Small intestine (tissue), 7 donors: ENCODE data around the gene MYO3B. TPM values are rescaled to one million over a fixed set of nuclear protein-coding genes. Genes with fewer than 3 reads are reported as not detected.
"Not testable (repeated sequence)": the region's sequence is repeated elsewhere in the genome, so short reads cannot be mapped to it uniquely, and the experiment has no call there.

Experiments
- DNase-seq, 2 donors: peaks; one replicate each; pipeline versions ENCODE4 v3.0.0 to v3.0.0-alpha.2; 2013
- FAIRE-seq: peaks from 2 replicates; lab custom pipeline; 2012; peaks lifted over from hg19 to GRCh38; lab: Jason Lieb, UNC
- H3K27ac ChIP-seq, 3 donors: one replicate each; pipeline ENCODE4 v1.5.1; 2013; ENCODE audit warnings: low read length in 2 of 3, mild to moderate bottlenecking in 2 of 3, control low read depth in 1 of 3, inconsistent platforms in 1 of 3, low read depth in 1 of 3, moderate library complexity in 1 of 3
- H3K27me3 ChIP-seq, 3 donors: one replicate each; pipeline ENCODE4 v1.6.1; 2013; ENCODE audit warnings: low read length in 3 of 3, inconsistent platforms in 1 of 3; ENCODE audit not compliant: control insufficient read depth in 3 of 3, insufficient read depth in 3 of 3
- H3K36me3 ChIP-seq, 3 donors: one replicate each; pipeline ENCODE4 v1.6.1; 2013; ENCODE audit warnings: low read length in 3 of 3, inconsistent platforms in 1 of 3, low read depth in 1 of 3, mild to moderate bottlenecking in 1 of 3, moderate library complexity in 1 of 3; ENCODE audit not compliant: control insufficient read depth in 3 of 3, insufficient read depth in 2 of 3
- H3K4me1 ChIP-seq, 3 donors: one replicate each; pipeline ENCODE4 v1.6.1; 2013; ENCODE audit warnings: low read length in 2 of 3, inconsistent platforms in 1 of 3, low read depth in 1 of 3, mild to moderate bottlenecking in 1 of 3, moderate library complexity in 1 of 3; ENCODE audit not compliant: control insufficient read depth in 3 of 3, insufficient read depth in 2 of 3
- H3K4me3 ChIP-seq, 3 donors: one replicate each; pipeline ENCODE4 v1.5.1; 2013; ENCODE audit warnings: low read length in 3 of 3, control low read depth in 1 of 3, inconsistent platforms in 1 of 3, low read depth in 1 of 3, mild to moderate bottlenecking in 1 of 3, moderate library complexity in 1 of 3
- H3K9me3 ChIP-seq, 2 donors: one replicate each; pipeline ENCODE4 v1.6.1; 2013; ENCODE audit warnings: low read depth in 1 of 2, low read length in 1 of 2; ENCODE audit not compliant: control insufficient read depth in 2 of 2, insufficient read depth in 1 of 2
- WGBS, 3 donors: extraction: QIAGEN DNeasy Blood & Tissue Kit; methylation state at CpG; one replicate each; pipeline ENCODE4 v1.1.7; 2013; 5-methylcytosine and 5-hydroxymethylcytosine counted together
- polyA plus RNA-seq, 4 donors: library from polyadenylated mRNA; stranded (reverse) in 3 of 4; unstranded in 1 of 4; fragments of 200-250 nt in 3 of 4; fragments of 120-200 nt in 1 of 4; gene quantifications; one replicate each; pipeline versions ENCODE4 v1.2.1 to v1.2.3, GENCODE V29; 2013
- donor health status: healthy with polysubstance abuse.
- donor health status: control.
- donor health status: control.
- donor health status: Bipolar disorder and iron deficiency.
- donor health status: healthy.

The MYO3B gene
- polyA plus RNA-seq, 4 donors, result 0.03 to 0.81 TPM; not detected in 2

DNA sequence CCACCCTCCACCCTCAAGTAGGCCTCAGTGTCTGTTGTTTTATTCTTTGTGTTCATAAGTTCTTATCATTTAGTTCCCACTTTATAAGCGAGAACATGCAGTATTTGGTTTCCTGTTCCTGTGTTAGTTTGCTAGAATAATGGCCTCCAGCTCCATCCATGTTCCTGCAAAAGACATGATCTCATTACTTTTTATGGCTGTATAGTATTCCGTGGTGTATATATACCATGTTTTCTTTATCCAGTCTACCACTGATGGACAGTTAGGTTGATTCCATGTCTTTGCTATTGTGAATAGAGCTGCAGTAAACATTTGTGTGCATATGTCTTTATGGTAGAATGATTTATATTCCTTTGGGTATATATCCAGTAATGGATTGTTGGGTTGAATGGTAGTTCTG is 101.7 kb downstream of the MYO3B start:
- DNase-seq, H3K27ac ChIP-seq, H3K27me3 ChIP-seq, H3K4me1 ChIP-seq, H3K4me3 ChIP-seq, H3K9me3 ChIP-seq, H3K36me3 ChIP-seq, FAIRE-seq: not testable (repeated sequence)
- 45 to 89% (median 88%) methylated on average over 2 of the region's 2 CpGs for WGBS, 3 donors

DNA sequence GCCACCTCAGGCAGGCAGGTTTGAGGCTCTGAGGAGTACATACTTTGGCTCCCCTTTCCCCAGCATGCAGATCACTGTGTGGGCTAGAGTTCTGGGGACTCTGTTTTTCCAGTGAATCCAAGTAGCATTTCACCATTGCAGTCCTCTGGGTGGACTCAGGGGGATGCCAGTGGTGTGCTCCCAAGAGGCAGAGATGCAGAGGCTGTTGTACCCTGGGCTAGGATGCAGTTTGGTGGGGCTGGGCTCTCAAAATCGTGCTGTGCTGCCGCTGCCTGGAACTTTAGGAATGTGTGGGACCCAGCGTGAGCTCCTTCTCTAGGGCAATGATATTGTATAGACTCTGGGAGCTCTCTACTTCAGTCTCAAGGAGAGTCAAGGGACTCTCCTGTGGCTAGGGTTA is 104.9 kb downstream of the MYO3B start:
- WGBS, 3 donors, result 30 to 38% (median 32%) methylated on average over 3 of the region's 3 CpGs
- FAIRE-seq (no peak), DNase-seq (no peak)
- no peak overlapping the region for H3K4me3 ChIP-seq
- no peaks in the 10 kb centered on the region for H3K4me1 ChIP-seq
- no peaks in the 10 kb centered on the region for H3K36me3 ChIP-seq
- no peaks in the 10 kb centered on the region for H3K27me3 ChIP-seq
- no peak overlapping the region for H3K27ac ChIP-seq
- no peaks in the 10 kb centered on the region for H3K9me3 ChIP-seq

DNA sequence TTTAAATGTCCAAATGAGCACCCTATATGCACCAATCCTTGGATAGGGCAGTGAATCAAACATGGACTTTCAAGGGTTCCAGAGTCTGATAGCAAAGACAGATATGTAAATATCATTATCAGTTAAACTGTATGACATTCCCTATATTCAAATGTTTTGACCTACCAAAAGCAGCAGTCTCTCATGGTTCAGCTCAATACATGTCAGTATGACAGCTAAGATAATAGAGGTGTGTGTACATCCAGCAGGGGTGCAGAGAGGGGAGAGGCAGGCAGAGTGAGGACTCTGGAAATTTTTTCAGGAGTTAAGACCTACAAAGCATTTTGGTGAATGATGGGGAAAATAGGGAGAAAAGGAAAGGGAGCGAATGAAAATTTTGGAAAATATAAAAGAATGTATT is 106.3 kb downstream of the MYO3B start:
- Histone ChIP-seq H3K36me3 (no peaks in the 10 kb centered on the region), H3K4me3 (no peak overlapping the region), H3K4me1 (no peaks in the 10 kb centered on the region), H3K27me3 (no peaks in the 10 kb centered on the region), H3K9me3 (no peaks in the 10 kb centered on the region), H3K27ac (no peak overlapping the region)
- FAIRE-seq (no peak), DNase-seq (no peak)
- 85 to 98% (median 97%) methylated on average over 1 of the region's 1 CpG for WGBS, 3 donors

DNA sequence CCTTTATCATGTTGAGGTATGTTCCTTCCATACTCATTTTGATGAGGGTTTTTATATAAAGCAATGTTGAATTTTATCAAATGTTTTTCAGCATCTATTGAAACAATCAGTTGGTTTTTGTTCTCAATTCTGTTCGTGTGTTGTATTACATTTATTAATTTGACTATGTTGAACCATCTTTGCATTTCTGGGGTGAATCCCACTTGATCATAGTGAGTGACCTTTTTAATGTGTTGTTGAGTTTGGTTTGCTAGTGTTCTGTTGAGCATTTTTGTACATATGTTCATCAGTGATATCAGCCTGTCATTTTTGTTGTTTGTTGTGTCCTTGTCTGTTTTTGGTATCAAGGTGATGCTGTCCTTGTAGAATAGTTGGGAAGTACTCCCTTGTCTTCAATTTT is 110.9 kb downstream of the MYO3B start:
- Histone ChIP-seq H3K4me3 (no peak overlapping the region), H3K27ac (no peak overlapping the region), H3K27me3 (no peaks in the 10 kb centered on the region), H3K9me3 (peaks cover 0 to 8% of the 10 kb centered on the region in 2 donors), H3K4me1 (no peaks in the 10 kb centered on the region), H3K36me3 (no peaks in the 10 kb centered on the region)
- 70 to 81% (median 71%) methylated on average over 1 of the region's 1 CpG for WGBS, 3 donors
- DNase-seq (no peak), FAIRE-seq (no peak)

DNA sequence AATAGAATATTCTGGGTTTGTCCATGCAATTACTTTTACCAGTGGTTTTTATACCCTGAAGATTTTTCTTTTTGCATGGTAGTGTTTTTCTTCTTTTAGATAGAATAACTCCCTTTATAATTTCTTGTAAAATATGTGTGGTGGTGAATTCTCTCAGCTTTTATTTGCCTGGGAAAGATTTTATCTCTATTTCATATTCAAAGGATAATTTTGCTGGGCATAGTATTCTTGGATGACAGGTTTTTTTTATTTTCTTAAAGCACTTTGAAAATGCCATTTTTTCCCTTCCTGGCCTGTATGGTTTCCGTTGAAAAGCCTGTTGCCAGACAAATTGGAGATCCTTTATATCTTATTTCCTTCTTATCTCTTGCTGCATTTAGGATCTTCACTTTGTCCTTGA is 113.5 kb downstream of the MYO3B start:
- no peaks in the 10 kb centered on the region for H3K36me3 ChIP-seq
- FAIRE-seq (no peak), DNase-seq (no peak)
- no peaks in the 10 kb centered on the region for H3K4me1 ChIP-seq
- H3K9me3 ChIP-seq, result peaks cover 0 to 8% of the 10 kb centered on the region in 2 donors
- WGBS, 3 donors, result 70 to 78% (median 71%) methylated on average over 1 of the region's 1 CpG
- peaks cover 0 to 2% (median 0%) of the 10 kb centered on the region in 3 donors for H3K27me3 ChIP-seq
- H3K27ac ChIP-seq, result no peak overlapping the region
- no peak overlapping the region for H3K4me3 ChIP-seq

DNA sequence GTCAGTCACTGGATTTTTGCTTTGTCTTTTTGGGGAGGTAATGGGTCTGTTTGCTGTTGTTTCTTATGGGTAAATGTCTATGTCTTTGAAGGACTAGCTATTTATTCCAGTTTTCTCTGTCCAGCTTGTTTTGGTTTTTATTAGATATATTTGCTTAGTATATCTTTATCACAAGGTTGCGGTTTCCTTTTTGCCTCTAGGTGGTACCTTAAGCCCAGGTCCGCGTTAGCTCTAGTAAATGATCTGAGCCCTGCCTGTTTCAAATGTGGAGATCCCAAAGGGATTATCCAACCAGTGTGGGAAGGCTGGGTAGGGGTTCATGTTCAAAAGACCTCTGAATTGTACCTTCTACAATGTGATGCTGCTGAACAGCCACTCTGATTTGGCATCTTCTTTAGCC is 114.5 kb downstream of the MYO3B start:
- no peak overlapping the region for H3K4me3 ChIP-seq
- FAIRE-seq, result no peak

DNA sequence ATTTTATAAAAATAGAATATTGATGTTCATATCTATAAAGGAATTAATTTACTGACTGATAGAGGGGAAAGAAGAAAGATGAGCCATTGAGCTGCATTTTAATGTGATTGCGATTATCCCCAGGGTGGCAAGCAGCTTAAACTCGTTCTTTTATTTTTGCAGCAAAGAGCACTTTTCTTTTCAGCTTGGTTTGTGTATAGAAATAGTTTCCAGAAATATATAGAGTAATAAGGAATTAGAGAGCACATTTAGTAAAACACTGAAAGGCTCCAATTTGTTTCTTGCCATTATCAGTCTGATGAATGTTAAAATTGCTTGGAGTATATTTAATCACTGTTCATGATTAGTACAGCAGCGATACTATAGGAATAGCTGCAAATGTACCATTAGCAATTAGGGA is 119.5 kb downstream of the MYO3B start:
- H3K36me3 ChIP-seq, result no peaks in the 10 kb centered on the region
- no peak overlapping the region for H3K4me3 ChIP-seq
- 90 to 95% (median 94%) methylated on average over 3 of the region's 3 CpGs for WGBS, 3 donors
- no peak overlapping the region for H3K27ac ChIP-seq
- FAIRE-seq, result no peak
- peaks cover 0 to 4% of the 10 kb centered on the region in 2 donors for H3K9me3 ChIP-seq
- no peak for DNase-seq
- H3K27me3 ChIP-seq, result peaks cover 0 to 2% (median 0%) of the 10 kb centered on the region in 3 donors
- H3K4me1 ChIP-seq, result no peaks in the 10 kb centered on the region

More for the DNA sequence above, 114.5 kb downstream of the MYO3B start:
- no peak for DNase-seq
- Histone ChIP-seq H3K27me3 (peaks cover 0 to 2% (median 0%) of the 10 kb centered on the region in 3 donors), H3K36me3 (no peaks in the 10 kb centered on the region), H3K27ac (no peak overlapping the region), H3K9me3 (peaks cover 0 to 8% of the 10 kb centered on the region in 2 donors), H3K4me1 (no peaks in the 10 kb centered on the region)
- 52 to 83% (median 67%) methylated on average over 3 of the region's 3 CpGs for WGBS, 3 donors

DNA sequence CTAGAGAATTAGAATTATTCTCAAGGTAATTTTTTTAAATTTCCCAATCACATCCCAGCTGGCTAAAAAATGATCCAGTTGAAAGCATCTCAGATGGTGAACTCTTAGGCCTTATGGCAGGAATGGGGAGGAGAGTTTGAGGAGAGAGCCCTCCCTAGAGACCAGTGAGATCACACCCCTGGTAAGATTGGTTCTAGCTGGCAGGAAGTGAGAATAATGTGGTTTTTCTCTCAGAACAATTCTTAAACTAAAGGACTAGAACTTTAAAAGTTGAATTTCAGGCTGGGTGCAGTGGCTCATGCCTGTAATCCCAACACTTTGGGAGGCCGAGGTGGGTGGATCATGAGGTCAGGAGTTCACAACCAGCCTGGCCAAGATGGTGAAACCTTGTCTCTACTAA is 120.2 kb downstream of the MYO3B start:
- FAIRE-seq (no peak), DNase-seq (no peak)
- no peak overlapping the region for H3K27ac ChIP-seq
- WGBS, 3 donors, result 70 to 84% (median 79%) methylated on average over 1 of the region's 1 CpG
- H3K27me3 ChIP-seq, result peaks cover 0 to 2% (median 0%) of the 10 kb centered on the region in 3 donors
- no peaks in the 10 kb centered on the region for H3K36me3 ChIP-seq
- no peaks in the 10 kb centered on the region for H3K4me1 ChIP-seq
- no peaks in the 10 kb centered on the region for H3K9me3 ChIP-seq
- no peak overlapping the region for H3K4me3 ChIP-seq

DNA sequence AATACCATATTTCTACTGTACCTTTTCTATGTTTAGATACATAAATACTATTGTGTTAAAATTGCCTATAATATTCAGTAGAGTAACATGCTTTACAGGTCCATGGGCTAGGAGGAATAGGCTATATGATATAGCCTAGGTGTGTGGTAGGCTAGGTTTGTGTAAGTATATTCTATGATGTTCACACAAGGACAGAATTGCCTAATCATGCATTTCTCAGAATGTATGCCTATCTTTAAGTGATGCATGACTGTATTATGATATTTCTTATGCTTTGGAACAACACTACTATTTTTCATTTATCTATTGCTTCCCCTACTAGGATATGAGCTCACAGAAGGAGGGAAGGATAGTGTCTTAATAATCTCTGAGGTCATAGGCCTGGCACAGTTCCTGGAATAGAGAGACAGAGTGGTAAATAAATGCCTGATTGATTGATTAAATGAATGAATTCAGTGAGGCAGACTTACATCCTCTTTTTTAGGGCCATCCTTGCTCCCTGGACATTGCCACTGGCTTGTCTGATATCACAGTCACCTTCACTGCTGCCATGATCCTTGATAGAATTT is 121.0 kb downstream of the MYO3B start:
- DNase-seq, result no peak

More for the DNA sequence above, 121.0 kb downstream of the MYO3B start:
- Histone ChIP-seq H3K36me3 (no peaks in the 10 kb centered on the region), H3K9me3 (no peaks in the 10 kb centered on the region), H3K4me1 (no peaks in the 10 kb centered on the region), H3K4me3 (no peak overlapping the region), H3K27me3 (peaks cover 0 to 2% (median 0%) of the 10 kb centered on the region in 3 donors), H3K27ac (no peak overlapping the region)
- no peak for FAIRE-seq
